Left ventricle myocardium inferior (tissue), 1 donor: ENCODE data around the gene CPE. TPM values are rescaled to one million over a fixed set of nuclear protein-coding genes. Genes with fewer than 3 reads are reported as not detected.
A peak's percentile ranks its signal among the peaks of the same experiment; 100 is the strongest.

Experiments used
- DNase-seq: peaks from one replicate; pipeline ENCODE4 v3.0.0-alpha.2; 2020
- H3K27ac ChIP-seq: fragments of 200-600 bp; replicated peaks from 2 replicates; pipeline ENCODE4 v1.8.0; 2021
- H3K27me3 ChIP-seq: fragments of 200-600 bp; 2 replicates; pipeline ENCODE4 v1.8.0; 2021; ENCODE audit warnings: low read depth
- H3K36me3 ChIP-seq: fragments of 200-600 bp; 2 replicates; pipeline ENCODE4 v1.8.0; 2021
- H3K4me1 ChIP-seq: fragments of 200-600 bp; 2 replicates; pipeline ENCODE4 v1.8.0; 2021
- H3K4me3 ChIP-seq: fragments of 200-600 bp; 2 replicates; pipeline ENCODE4 v1.8.0; 2021; ENCODE audit warnings: mild to moderate bottlenecking, moderate library complexity
- H3K9me3 ChIP-seq: fragments of 200-600 bp; replicated peaks from 2 replicates; pipeline ENCODE4 v1.8.0; 2021
- CTCF ChIP-seq: fragments of 200-600 bp; IDR thresholded peaks from 2 replicates; pipeline ENCODE4 v1.8.0; 2021; ENCODE audit warnings: antibody characterized with exemption, mild to moderate bottlenecking, borderline replicate concordance
- intact Hi-C: fragments of 100-400 bp; cut with micrococcal nuclease; formaldehyde crosslinking; loops from one replicate; pipeline ENCODE4 v1.11.0; 2022
- total RNA-seq: library from RNA; stranded (reverse); fragmentation: NEBNext Ultra II Directional; extraction: Animal tissue kit (Norgen Biotek cat#: 25700); gene quantifications from one replicate; pipeline ENCODE4 v1.2.1, GENCODE V29; 2021
- donor health status: DM: no; HTN: yes; CAD: no; lungs with severe emphysema.

CPE gene
- total RNA-seq, 1 donor from 2014 or later = 43.2 TPM

DNA sequence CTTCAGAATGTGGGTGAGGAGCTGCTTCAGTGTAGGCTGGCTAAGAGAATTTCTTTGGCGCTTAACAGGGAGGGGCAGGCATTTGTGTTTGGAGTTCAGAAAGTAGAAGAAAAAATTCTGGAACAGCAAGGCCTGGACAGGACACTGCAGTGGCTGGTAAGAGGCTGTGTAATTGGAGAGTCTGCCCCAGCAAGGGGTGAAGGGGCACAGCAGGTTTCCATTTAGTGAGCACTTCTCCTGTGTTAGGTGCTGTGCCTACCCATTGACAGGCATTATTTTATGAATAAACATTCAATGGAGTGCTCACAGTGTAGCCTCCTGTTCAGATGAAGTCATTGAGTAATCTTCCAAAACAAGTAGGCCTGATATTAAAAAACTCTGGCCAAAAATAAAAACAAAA lies 10.7 kb upstream of the CPE start:
- intact Hi-C loops = no loop called here
- Histone ChIP-seq H3K4me1 (no peaks in the 10 kb centered on the region), H3K9me3 (no peaks in the 10 kb centered on the region), H3K4me3 (no peak overlapping the region), H3K36me3 (no peaks in the 10 kb centered on the region), H3K27me3 (no peaks in the 10 kb centered on the region), H3K27ac (no peak overlapping the region)
- no peak for TF ChIP-seq CTCF
- no peak for DNase-seq

GRCh38 chr4:165368567-165368966 lies 10.2 kb upstream of the CPE start:
- no peak overlapping the region for H3K4me3 ChIP-seq
- no peaks in the 10 kb centered on the region for H3K36me3 ChIP-seq
- no peak overlapping the region for H3K27ac ChIP-seq
- intact Hi-C loops = no loop called here
- no peaks in the 10 kb centered on the region for H3K27me3 ChIP-seq
- H3K9me3 ChIP-seq = peaks cover under 1% of the 10 kb centered on the region
- TF ChIP-seq CTCF = no peak
- no peak for DNase-seq
- H3K4me1 ChIP-seq = no peaks in the 10 kb centered on the region

GRCh38 chr4:165369522-165369921 lies 9.3 kb upstream of the CPE start:
- no peak for TF ChIP-seq CTCF
- H3K4me3 ChIP-seq = no peak overlapping the region
- no peaks in the 10 kb centered on the region for H3K27me3 ChIP-seq
- DNase-seq = no peak
- intact Hi-C loops = no loop called here
- no peaks in the 10 kb centered on the region for H3K36me3 ChIP-seq
- peaks cover 11% of the 10 kb centered on the region for H3K9me3 ChIP-seq
- no peaks in the 10 kb centered on the region for H3K4me1 ChIP-seq
- H3K27ac ChIP-seq = no peak overlapping the region

GRCh38 chr4:165370530-165370929 lies 8.3 kb upstream of the CPE start:
- no peak overlapping the region for H3K4me3 ChIP-seq
- H3K36me3 ChIP-seq = no peaks in the 10 kb centered on the region
- no peak for TF ChIP-seq CTCF
- no peak overlapping the region for H3K27ac ChIP-seq
- peaks cover 4% of the 10 kb centered on the region for H3K27me3 ChIP-seq
- DNase-seq = no peak
- H3K9me3 ChIP-seq = peaks cover 21% of the 10 kb centered on the region
- no peaks in the 10 kb centered on the region for H3K4me1 ChIP-seq
- intact Hi-C loops = loop anchor here (10.0 kb wide), 1 partner anchor 94 kb away; no protein-coding TSS in a partner anchor

- Histone ChIP-seq H3K9me3 (peaks cover 21% of the 10 kb centered on the region), H3K27me3 (peaks cover 39% of the 10 kb centered on the region), H3K4me3 (no peak overlapping the region), H3K36me3 (no peaks in the 10 kb centered on the region), H3K27ac (no peak overlapping the region), H3K4me1 (peaks cover 19% of the 10 kb centered on the region)
- TF ChIP-seq CTCF = no peak
- DNase-seq = no peak
- intact Hi-C loops = loop anchor here (10.0 kb wide), 1 partner anchor 89 kb away; no protein-coding TSS in a partner anchor
Observed at GRCh38 chr4:165375465-165375864, 3.3 kb upstream of the CPE start.

DNA sequence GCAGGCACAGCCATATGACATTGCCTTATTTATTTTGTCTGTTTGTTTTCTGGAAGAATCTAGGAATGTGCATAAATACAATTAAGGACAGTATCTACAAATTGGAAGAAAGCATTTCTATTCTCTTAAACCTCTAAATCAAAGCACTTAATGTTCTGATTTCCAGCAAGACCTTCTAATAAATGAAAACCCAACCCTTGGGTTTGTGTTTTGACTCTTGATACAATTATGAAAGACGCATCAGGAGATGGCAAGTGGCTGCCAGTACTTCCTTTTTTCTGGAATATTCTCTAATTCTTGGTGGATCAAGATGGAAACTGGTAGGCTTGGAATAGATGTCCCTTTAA lies 437 bp upstream of the CPE start:
- peaks cover 21% of the 10 kb centered on the region for H3K9me3 ChIP-seq
- intact Hi-C loops = loop anchor here (10.0 kb wide), 1 partner anchor 86 kb away; no protein-coding TSS in a partner anchor
- peaks cover 39% of the 10 kb centered on the region for H3K27me3 ChIP-seq
- DNase-seq = no peak
- H3K4me3 ChIP-seq = peak overlapping the region; percentile 74
- peaks cover 19% of the 10 kb centered on the region for H3K4me1 ChIP-seq
- H3K27ac ChIP-seq = peak overlapping the region; percentile 83
- no peaks in the 10 kb centered on the region for H3K36me3 ChIP-seq
- no peak for TF ChIP-seq CTCF
